Breast epithelium (tissue), 4 donors: ENCODE results near the gene MEDAG. TPM values are rescaled to one million over a fixed set of nuclear protein-coding genes. Genes with fewer than 3 reads are reported as not detected.

ENCODE experiments used
- DNase-seq, 2 donors: peaks; one replicate each; pipeline ENCODE4 v3.0.0-alpha.2; 2019; ENCODE audit warnings: low spot score in 2 of 2
- H3K27ac ChIP-seq, 2 donors: fragments of 200-600 bp; sonication (generic) in 1 of 2; one replicate each; pipeline ENCODE4 v1.5.1; 2016 to 2019; ENCODE audit warnings: mild to moderate bottlenecking in 1 of 2
- H3K27me3 ChIP-seq, 2 donors: fragments of 200-600 bp; sonication (generic) in 1 of 2; one replicate each; pipeline versions ENCODE4 v1.5.1 to v1.6.0; 2017 to 2019; ENCODE audit warnings: control low read depth in 1 of 2, mild to moderate bottlenecking in 1 of 2
- H3K36me3 ChIP-seq: fragments of 200-600 bp; one replicate; pipeline ENCODE4 v1.5.1; 2019
- H3K4me1 ChIP-seq, 2 donors: fragments of 200-600 bp; sonication (generic); one replicate each; pipeline ENCODE4 v1.5.1; 2016 to 2019; ENCODE audit warnings: control low read depth in 1 of 2
- H3K4me3 ChIP-seq, 3 donors: fragments of 200-600 bp; sonication (generic); 1 replicate in 2 of 3; 2 replicates in 1 of 3; pipeline ENCODE4 v1.5.1; 2016 to 2019; ENCODE audit warnings: mild to moderate bottlenecking in 3 of 3, moderate library complexity in 2 of 3
- H3K9me3 ChIP-seq, 2 donors: fragments of 200-600 bp; sonication (generic) in 1 of 2; one replicate each; pipeline ENCODE4 v1.5.1; 2016 to 2019; ENCODE audit warnings: control low read depth in 1 of 2
- POLR2A ChIP-seq: fragments of 450-650 bp; IDR thresholded peaks from one replicate; pipeline ENCODE4 v1.6.1; 2016; ENCODE audit warnings: antibody characterized with exemption, mild to moderate bottlenecking, moderate library complexity
- POLR2AphosphoS5 ChIP-seq, 3 donors: sonication (generic); formaldehyde crosslinking; IDR thresholded peaks; one replicate each; pipeline ENCODE4 v1.6.1; 2017; ENCODE audit warnings: antibody characterized with exemption in 3 of 3
- intact Hi-C: fragments of 100-400 bp; cut with DNase I; formaldehyde crosslinking; loops from one replicate; pipeline ENCODE4 v1.15.1; 2023; ENCODE audit warnings: low total_unique reads
- total RNA-seq, 3 donors: library from RNA; depleted of rRNA; stranded (reverse); fragments of >200 nt; gene quantifications; one replicate each; pipeline ENCODE4 v1.1.0, GENCODE V29; 2016
- TF ChIP-seq, protein P1 (sequence below), 3 donors: fragments of 450-650 bp; IDR thresholded peaks; one replicate each; pipeline ENCODE4 v1.5.1; 2016 to 2017; ENCODE audit warnings: antibody characterized with exemption in 3 of 3, mild to moderate bottlenecking in 3 of 3, moderate library complexity in 3 of 3

MEDAG gene
- total RNA-seq, 3 donors from 2014 or later, result 76.2 to 142 (median 95.4) TPM

DNA sequence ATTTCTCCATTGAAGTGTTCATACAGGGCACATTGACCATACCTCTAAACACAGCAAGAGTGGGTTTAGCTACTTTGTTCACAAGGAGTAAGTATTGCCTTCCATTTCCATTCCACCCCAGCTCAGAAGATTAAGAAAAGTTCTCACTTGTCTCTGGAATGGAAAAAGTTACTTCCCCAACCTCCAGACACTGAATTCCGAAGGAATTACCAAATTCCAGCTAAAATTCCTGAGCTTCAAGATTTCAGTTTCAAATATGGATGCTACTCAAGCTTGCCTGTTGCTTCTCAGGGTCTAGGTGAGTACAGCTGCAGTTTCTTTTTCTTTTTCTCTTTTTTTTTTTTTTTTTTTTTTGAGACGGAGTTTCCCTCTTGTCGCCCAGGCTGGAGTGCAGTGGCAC is 60.0 kb downstream of the MEDAG start:
- Histone ChIP-seq H3K27ac (no peak overlapping the region), H3K27me3 (no peaks in the 10 kb centered on the region), H3K36me3 (no peaks in the 10 kb centered on the region), H3K9me3 (no peaks in the 10 kb centered on the region), H3K4me3 (no peak overlapping the region), H3K4me1 (no peaks in the 10 kb centered on the region)
- TF ChIP-seq POLR2A, result no peak
- intact Hi-C loops, result loop anchor here (5.0 kb wide), 1 partner anchor 1459 kb away; no protein-coding TSS in a partner anchor
- DNase-seq, result no peak

DNA sequence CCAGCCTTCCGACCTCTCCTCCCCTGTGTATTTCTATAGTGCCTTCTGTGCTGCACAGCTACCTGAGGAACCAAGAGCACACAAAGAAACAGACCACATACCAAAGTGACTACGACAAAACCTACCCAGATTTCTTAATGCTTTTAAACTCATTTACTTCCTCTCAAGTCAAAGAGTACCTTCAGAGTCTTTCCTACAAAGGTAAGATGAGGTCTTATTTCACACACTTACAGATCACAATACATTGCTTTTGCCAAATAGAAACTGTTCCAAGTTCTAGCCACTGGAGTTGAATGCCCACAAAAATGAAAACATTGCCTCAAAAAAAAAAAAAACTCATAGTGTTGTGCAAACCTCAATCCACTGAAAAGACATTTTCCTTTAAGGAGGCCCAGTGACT is 62.8 kb downstream of the MEDAG start:
- H3K4me3 ChIP-seq, result no peak overlapping the region
- peaks cover 0 to 3% of the 10 kb centered on the region in 2 donors for H3K4me1 ChIP-seq
- TF ChIP-seq POLR2AphosphoS5 (IDR thresholded peaks at IDR 0.05) (no peak), POLR2A (no peak)
- TF ChIP-seq, protein P1, sequence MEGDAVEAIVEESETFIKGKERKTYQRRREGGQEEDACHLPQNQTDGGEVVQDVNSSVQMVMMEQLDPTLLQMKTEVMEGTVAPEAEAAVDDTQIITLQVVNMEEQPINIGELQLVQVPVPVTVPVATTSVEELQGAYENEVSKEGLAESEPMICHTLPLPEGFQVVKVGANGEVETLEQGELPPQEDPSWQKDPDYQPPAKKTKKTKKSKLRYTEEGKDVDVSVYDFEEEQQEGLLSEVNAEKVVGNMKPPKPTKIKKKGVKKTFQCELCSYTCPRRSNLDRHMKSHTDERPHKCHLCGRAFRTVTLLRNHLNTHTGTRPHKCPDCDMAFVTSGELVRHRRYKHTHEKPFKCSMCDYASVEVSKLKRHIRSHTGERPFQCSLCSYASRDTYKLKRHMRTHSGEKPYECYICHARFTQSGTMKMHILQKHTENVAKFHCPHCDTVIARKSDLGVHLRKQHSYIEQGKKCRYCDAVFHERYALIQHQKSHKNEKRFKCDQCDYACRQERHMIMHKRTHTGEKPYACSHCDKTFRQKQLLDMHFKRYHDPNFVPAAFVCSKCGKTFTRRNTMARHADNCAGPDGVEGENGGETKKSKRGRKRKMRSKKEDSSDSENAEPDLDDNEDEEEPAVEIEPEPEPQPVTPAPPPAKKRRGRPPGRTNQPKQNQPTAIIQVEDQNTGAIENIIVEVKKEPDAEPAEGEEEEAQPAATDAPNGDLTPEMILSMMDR (IDR thresholded peaks at IDR 0.05), result no peak
- no peaks in the 10 kb centered on the region for H3K9me3 ChIP-seq
- intact Hi-C loops, result loop anchor here (5.0 kb wide), 1 partner anchor 1462 kb away; no protein-coding TSS in a partner anchor
- H3K27ac ChIP-seq, result peak overlapping the region; percentile 81 to 85
- H3K36me3 ChIP-seq, result no peaks in the 10 kb centered on the region
- H3K27me3 ChIP-seq, result no peaks in the 10 kb centered on the region
- no peak for DNase-seq

DNA sequence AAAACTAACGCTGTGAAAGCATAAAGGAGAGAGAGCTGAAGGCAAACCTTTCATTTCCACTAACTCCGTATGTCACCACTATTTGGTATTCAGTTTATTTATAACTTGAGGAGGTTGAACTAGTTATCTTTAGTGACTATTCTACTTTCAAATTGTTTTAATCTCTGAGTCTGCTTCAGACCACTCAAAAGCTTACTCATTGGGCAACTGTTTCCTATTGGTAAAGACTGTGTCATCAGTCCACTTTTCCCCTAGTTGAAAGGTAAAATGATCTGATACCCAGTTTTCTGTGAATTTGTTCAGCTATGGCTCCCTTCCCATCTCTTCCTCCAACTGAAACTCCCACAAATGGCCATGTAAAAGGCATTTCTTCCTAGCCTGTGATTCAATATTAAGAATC is 65.5 kb downstream of the MEDAG start:
- Histone ChIP-seq H3K27me3 (no peaks in the 10 kb centered on the region), H3K27ac (no peak overlapping the region), H3K9me3 (no peaks in the 10 kb centered on the region), H3K4me1 (peaks cover 0 to 3% of the 10 kb centered on the region in 2 donors), H3K36me3 (no peaks in the 10 kb centered on the region), H3K4me3 (no peak overlapping the region)
- TF ChIP-seq POLR2A (no peak), POLR2AphosphoS5 (IDR thresholded peaks at IDR 0.05) (no peak)
- TF ChIP-seq, protein P1 (IDR thresholded peaks at IDR 0.05), result no peak
- intact Hi-C loops, result no loop called here
- no peak for DNase-seq

DNA sequence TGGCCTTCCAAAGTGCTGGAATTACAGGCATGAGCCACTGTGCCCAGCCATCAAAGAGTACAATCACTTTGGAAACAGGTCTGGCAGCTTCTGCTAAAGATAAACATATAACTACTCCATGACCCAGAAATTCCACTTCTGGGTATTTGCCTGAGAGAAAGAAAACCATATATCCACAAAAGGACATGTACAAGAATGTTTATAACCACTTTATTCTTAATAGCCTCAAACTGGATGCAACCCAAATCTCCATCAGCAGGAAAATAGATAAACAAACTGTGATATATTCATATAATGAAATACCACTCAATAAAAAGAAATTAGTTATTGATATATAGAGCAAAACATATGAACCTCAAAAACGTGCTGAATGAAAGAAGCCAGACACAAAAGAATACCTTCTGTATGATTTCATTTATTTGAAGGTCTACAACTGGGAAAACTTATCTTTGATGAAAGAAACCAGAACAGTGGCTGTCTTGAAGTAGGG is 66.9 kb downstream of the MEDAG start:
- DNase-seq, result no peak
- TF ChIP-seq, protein P1 (IDR thresholded peaks at IDR 0.05), result no peak
- TF ChIP-seq POLR2AphosphoS5 (IDR thresholded peaks at IDR 0.05) (no peak), POLR2A (no peak)
- H3K4me3 ChIP-seq, result no peak overlapping the region
- H3K27ac ChIP-seq, result no peak overlapping the region
- peaks cover 0 to 3% of the 10 kb centered on the region in 2 donors for H3K4me1 ChIP-seq
- intact Hi-C loops, result no loop called here
- no peaks in the 10 kb centered on the region for H3K27me3 ChIP-seq
- no peaks in the 10 kb centered on the region for H3K36me3 ChIP-seq
- no peaks in the 10 kb centered on the region for H3K9me3 ChIP-seq

DNA sequence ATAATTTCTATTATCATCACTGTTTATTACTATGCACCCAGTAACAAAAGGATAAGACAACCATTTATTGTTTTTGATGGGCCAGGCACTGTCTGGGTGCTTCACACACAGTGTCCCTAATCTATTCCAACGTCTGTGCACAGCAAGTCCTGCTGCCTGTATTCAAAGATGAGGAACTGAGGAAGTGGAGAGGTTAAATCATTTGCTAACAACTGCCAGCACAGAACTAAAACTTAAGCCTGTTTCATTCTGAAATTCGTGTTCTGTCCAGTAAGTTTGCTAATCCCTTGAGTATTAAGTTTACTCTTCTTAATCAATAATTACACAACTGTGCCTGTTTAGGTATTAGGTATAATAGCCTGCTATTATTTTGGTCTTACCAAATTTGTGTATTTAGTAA is 68.3 kb downstream of the MEDAG start:
- no peaks in the 10 kb centered on the region for H3K27me3 ChIP-seq
- no peaks in the 10 kb centered on the region for H3K36me3 ChIP-seq
- no peak overlapping the region for H3K4me3 ChIP-seq
- intact Hi-C loops, result no loop called here
- H3K4me1 ChIP-seq, result peaks cover 0 to 3% of the 10 kb centered on the region in 2 donors
- DNase-seq, result no peak
- no peak for TF ChIP-seq POLR2AphosphoS5 (IDR thresholded peaks at IDR 0.05)
- no peak for TF ChIP-seq POLR2A
- TF ChIP-seq, protein P1 (IDR thresholded peaks at IDR 0.05), result no peak
- no peaks in the 10 kb centered on the region for H3K9me3 ChIP-seq
- H3K27ac ChIP-seq, result no peak overlapping the region

Other genes starting within 250 kb of the MEDAG start
- gene ALOX5AP, start 170.7 kb upstream of the MEDAG start, total RNA-seq, result 10 to 100 TPM; 32.1 to 47.4 (median 37.9) TPM
- gene TEX26, start 26.4 kb downstream of the MEDAG start, total RNA-seq, result under 1 TPM in 2 of 3 donors, not detected in 1; 0.48 to 0.59 TPM